Measurements from ENCODE around the gene SLC36A1.

DNA sequence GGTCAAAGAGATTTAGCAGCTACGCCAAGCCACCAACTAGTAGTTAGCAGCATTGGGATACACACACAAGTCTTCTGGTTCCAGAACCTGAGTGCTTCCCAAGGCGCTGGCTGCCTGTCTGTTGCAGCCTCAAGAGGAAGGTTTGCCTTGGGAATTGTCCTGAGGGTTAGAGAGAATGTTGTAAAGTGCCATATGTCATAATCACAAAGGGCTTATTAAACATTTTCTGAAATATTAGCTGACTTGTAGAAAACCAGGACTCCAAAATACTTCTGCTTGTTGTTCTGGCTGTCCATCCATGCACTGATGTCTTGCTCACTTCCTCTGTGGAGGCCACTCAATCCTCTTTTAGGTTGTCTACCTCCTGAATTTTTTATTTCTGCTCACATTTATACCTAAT lies 46.3 kb downstream of the SLC36A1 start:
- TF ChIP-seq, protein P1, sequence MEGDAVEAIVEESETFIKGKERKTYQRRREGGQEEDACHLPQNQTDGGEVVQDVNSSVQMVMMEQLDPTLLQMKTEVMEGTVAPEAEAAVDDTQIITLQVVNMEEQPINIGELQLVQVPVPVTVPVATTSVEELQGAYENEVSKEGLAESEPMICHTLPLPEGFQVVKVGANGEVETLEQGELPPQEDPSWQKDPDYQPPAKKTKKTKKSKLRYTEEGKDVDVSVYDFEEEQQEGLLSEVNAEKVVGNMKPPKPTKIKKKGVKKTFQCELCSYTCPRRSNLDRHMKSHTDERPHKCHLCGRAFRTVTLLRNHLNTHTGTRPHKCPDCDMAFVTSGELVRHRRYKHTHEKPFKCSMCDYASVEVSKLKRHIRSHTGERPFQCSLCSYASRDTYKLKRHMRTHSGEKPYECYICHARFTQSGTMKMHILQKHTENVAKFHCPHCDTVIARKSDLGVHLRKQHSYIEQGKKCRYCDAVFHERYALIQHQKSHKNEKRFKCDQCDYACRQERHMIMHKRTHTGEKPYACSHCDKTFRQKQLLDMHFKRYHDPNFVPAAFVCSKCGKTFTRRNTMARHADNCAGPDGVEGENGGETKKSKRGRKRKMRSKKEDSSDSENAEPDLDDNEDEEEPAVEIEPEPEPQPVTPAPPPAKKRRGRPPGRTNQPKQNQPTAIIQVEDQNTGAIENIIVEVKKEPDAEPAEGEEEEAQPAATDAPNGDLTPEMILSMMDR (IDR thresholded peaks at IDR 0.05), result no peak
- TF ChIP-seq POLR2AphosphoS5 (IDR thresholded peaks at IDR 0.05), result peak in 1 of 3 donors; percentile 18
- TF ChIP-seq POLR2A (IDR thresholded peaks at IDR 0.05), result no peak
- TF ChIP-seq EP300 (IDR thresholded peaks at IDR 0.05; ENCODE audit: low read depth), result no peak
